Measurements from ENCODE around the gene ARL4C.
A peak's percentile ranks its signal among the peaks of the same experiment; 100 is the strongest.

The ARL4C gene, protein sequence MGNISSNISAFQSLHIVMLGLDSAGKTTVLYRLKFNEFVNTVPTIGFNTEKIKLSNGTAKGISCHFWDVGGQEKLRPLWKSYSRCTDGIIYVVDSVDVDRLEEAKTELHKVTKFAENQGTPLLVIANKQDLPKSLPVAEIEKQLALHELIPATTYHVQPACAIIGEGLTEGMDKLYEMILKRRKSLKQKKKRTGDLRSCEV

DNA sequence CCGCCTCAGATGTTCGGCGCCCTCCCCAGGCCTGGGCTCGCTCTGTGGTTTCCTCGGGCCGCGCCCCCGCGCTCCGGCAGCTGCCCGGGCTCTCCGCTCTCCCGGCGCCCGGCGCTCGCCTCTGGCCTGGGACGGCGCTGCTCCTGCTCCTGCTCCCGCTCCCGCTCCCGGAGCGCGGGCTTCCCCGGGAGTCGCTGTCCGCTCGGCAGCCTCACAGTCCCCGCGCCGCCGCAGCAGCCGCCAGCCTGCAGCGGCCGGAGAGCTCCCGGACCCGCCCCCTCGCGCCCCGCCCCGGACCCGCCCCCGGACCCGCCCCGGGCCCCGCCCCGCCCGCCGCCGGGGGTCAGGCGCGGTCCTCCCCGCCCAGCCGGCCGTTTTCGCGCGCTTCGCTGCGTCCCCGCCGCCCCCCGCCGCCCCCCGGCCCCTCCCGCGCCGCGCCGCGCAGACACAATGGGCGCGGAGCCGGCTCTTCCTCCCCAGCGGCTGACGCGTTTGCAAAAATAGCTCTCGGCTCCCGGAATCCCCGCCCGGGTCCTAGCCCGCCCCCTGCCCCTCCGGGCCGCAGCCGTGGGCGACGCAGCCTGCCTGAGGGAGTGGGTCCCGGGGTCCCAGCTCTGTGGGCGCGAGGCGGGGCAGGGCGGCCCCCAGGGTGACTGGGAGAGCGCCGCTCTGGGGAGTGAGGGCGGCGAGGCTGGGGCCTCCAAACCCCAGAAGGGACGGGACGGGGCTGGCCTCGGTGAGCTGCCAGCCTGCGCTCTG is at the start of gene ARL4C:
Gene ARL4C (minus strand): TSS at position 247 of the 759 bp plus-strand sequence. CDS start 495 bp downstream, outside the sequence.
- DNase-seq = no peak

DNA sequence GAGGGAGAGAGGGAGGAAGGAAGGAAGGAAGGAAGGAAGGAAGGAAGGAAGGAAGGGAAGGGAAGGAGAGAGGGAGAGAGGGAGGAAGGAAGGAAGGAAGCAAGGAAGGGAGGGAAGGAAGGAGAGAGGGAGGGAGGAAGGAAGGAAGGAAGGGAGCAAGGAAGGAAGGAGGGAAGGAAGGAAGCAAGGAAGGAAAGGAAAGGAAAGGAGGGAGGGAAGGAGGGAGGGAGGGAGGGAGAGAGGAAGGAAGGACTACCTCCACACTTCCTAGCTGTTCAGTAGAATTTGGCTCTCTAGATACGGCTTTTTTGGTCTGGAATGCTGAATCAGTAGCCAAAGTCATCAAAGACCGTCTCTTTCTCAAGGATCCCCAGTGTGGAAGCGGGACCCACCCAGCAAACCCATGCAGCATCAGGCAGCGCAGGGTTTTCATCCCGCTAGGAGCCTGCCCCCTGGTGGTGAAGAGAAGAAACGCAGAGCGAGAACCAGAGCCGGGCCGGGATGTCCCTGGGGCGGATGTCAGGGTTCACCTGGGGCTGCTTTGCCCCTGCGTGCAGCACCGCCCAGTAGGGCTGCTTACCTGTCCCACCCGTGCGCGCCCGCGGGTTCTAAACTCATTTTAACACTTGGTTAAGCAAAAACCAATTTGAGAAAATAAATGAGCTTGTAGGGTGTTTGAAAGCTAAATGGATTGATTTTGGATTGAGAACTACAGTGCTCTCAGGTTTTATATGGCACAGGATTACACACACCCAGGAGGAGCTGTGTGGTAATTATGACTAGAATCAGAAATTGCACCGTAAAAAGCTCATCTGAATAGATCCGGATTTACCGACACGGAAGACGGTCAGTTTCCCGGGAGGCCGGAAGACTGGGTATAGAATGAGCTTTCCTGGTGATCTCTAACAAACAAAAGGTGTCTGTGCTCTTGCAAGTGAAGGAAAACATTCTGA is 48.1 kb upstream of the ARL4C start:
- peak; percentile 23 for DNase-seq

DNA sequence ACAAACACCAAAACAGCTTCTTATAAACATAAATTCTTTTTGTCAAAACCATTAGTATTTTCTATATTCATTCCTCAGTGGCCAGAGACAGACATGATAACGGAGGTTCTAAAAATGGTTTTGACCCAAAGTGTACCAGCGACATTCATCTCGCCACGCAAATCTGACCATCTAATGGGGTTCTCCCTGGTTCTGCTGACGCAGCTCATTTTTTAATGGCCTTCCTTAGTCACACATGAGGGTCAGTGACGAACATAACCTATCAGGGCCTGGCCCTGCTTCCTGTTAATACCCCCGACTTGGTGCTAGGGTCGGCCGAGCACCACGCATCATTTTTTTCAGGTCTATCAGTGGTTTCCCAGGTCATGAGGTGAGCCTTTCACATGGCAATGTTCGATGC is 45.9 kb upstream of the ARL4C start:
- no peak for DNase-seq

DNA sequence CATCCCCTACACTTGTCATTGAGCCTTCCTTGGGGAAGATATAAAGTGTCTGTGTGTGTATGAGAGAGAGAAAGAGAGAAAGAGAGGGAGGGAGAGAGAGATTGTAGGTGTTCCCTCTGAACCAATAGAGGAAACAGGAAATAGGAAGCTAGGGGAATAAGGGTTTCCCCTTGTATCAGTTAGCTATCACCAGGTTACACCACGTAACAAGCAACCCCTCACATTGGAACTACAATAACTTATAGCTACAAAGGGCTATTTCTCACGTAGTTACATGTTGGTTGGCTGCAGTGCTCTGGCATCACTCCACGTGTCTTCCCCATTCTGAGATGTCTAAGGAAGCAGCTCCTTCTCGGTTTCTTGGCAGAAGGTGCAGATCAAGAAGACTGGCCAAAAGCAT is 41.0 kb upstream of the ARL4C start:
- DNase-seq = no peak

DNA sequence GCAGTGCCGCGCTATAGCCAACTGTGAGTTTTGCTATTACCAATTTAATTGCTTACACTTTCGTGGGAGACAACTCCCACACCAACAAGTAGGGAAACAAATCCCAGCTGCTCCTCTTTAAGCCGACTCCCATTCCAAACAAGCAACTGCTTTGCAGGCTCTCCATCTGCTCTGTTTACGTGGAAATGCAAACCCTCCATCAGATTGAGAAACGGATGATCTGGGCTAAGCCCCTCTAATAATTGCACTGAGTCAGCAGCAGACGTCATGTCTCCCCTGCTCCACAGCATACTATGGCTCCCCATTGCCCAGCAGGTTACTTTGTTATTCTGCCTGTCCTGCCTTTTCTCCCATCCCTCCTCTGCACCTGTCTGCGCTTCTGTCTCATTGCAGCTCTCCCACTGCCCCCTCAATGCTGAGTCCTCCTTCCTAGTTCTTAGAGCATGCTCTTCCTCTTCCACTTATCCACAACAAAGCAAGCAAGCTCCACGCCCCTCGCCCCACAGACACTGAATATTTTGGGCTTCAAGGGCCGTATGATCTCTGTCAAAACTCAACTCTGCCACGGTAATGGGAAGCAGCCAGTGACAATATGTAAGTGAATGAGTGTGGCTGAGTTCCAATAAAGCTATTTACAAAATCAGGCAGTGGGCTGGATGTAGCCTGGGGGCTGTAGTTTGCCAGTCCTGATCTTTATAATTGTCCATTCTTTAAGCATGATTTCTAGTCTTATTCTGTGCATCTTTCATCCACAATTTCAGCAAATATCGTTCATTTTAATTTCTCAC is 39.5 kb upstream of the ARL4C start:
- no peak for DNase-seq

DNA sequence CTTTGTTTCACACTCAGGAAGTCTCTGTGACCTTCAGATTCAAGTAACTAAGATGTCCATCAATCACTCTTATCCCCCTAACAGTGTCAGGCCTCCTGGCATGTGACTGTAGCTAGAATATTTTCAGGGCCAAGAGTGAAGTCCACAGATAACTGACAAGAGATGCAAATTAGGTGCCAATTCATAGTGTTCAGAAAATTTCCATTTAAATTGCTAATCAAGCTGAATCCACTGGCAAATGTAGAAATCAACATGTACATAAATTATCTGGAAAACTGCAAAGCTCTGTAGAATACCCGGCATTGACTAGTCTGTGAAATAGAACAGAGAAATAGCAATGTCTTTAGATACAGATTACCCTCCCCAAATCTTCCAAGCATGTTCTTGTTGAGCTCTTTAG is 38.6 kb upstream of the ARL4C start:
- DNase-seq = no peak

DNA sequence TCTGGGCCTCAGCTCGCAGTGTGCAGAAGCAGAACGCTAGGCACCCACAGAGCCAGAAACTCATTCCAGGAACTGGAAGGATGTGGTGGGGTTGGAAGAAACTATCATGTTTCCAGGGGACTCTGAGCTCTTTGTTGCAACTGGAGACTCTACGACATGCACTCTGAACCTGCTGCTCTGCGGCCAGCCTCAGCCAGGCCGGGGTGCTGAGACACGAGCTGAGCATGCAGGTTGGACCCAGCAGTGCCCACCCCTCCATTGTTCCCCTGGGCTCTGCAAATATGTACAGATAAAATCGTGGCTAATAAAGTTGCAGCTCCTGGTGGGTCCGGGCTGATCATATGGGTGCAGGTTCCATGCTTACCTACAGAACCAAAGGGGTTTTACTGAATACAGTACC is 37.6 kb upstream of the ARL4C start:
- DNase-seq = no peak

DNA sequence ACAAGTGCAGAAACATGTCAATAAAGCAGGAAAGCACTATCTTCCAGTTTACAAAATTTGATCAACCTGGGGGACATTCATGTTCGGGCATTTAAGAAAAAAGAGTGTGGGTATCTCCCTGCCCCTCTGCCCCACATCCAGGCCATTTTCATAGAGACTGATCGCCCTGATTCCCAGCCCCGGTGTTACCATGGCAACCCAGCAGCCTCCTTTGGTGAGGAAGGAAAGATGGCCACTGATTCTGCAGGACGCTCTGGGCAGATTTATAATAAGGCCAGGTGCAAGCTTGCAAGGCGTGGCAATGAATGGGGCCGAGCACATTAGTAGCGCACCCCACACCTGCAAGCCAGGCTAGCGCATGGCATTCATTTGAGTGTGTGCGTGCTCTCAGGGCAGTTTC is 36.7 kb upstream of the ARL4C start:
- DNase-seq = no peak

DNA sequence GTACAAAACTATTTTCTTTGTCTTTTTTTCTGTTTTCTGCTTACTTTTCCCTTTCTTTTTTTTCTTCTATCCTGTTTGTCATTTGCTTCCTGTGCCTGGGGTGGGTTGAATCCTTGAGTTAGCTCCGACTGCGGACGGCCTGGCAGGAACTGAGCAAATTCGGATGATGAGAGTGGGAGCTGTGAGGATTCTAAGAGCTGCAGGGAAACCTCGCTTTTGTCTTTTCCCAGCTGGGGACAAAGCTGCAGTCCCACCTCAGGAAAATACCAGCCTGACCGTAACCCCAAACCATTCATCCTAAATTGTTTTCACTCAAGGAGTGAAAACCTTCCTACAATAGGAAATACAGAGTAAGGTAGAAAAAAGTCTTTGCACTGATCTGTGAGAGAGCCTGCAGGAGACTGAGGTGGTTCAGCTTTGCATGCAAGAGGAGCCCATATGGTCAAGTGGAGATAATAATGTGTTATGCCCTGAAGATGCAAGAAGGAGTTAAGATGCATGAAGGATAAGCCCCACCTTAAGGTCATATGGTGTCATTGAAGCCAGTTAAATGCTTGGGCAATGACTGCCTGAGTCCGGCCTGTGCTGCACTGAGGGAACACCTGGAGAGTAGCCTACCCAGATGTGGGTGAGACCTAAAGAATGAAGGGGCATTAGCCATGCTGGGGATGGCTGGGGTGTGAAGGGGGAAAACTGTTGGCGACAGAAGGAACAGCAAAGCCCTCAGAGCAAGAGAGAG is 31.7 kb upstream of the ARL4C start:
- DNase-seq = no peak

DNA sequence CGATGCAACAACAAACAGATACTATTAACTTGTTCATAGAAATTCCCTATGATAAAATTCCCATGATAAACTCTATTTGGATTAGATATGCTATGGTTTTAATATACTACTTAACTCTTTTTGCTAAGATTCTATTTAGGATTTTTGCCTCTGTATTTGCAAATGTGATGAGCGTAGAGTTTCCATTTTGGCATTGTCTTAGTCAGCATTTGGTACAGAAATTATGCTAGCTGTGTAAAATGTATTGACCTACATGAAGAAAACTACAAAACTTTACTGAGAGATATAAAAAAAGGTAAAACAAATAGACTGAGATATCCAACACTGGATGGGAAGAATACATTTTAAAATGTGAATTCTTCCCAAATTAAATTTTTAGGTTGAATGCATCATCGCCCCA is 29.8 kb upstream of the ARL4C start:
- no peak for DNase-seq

DNA sequence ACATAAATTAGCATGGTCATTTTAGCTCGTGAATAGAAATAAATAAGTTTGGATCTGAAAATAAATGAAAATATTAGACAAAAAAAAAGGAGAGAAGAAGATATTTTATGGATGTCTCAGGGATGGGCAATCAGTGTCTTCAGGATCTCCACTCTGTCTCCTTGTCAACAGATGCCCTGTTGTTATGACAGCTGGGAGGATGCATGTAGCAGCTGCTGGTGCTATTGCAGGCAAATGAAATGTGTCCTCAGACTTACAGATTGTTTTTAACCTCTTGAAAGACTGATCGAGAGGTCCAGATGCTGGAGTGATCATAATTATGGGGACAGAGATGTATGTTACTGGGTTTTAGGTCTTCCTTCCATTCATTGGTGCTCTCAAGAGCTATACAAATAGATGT is 24.7 kb upstream of the ARL4C start:
- no peak for DNase-seq

DNA sequence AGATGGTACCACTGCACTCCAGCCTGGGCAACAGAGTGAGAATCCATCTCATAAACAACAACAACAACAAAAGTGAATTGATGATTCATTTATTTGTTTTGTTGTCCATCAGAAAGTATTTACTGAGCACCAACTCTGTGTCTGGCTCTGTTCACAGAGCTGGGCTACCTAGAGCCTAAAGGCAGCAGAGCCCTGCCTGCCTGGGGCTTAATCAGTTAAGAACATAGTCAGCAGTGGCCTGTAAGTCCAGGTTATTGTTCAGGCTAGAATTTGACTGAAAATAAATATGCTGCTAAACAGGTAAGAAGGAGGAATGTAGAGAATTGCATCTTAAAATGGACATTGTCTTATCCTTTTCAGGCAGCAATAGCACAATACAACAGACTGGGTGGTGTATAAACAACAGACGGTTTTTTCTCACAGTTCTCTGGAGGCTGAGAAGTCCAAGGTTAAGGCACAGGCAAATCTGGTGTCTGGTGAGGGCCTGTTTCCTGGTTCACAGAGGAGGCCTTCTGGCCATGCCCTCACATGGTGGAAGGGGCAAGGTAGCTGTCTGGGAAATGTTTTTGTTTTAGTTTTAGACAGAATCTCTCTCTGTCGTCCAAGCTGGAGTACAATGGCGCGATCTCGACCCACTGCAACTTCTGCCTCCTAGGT is 22.2 kb upstream of the ARL4C start:
- no peak for DNase-seq

DNA sequence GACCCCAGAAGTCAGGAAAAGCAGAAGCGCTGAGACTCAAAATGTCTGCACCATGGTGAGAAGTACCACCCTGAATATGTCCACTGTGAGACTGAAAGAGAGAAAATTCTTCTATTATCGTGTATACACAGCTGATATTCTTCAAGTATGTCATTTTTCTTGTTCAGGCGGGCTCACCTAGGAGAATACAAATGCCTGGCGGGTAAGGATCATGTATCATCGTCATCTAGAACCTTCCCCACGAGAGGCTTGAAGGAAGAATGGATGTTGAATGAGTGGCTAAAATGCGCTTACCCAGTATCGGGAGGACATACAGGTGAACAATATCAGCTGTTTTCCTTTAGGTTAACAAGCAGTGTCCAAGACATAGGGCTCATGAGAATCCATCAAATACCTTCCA is 21.1 kb upstream of the ARL4C start:
- DNase-seq = no peak

DNA sequence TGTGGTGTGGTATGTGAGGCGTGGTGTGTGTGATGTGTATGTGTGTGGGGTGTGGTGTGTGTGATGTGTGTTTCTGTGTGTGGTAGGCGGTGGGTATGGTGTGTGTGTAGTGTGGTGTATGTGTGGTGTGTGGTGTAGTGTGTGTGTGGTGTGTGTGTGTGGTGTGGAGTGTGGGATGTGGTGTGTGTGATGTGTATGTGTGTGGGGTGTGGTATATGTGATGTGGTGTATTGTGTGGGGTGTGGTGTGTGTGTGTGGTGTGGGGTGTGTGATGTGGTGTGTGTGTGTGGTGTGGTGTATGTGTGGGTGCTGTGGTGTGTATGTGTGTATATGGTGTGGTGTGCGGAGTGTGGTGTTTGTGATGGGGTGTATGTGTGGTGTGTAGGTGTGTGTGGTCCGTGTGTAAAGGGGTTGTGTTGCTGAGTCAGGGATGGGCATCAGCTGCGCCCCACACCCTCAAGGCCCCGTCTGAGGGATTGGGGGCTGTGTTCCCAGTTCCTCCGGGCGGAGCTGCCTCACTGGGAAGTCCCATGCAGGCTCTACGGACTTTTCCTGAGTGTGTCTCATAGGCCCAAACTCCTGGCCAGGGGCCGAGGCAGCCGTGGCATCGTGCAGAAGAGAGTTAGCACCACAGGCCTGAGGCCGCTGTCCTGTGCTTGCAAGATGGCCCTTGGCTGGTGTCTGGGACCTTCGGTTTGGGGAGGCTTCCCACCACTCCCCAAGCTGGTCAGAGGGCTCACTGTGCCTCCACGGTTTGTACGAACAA is 18.2 kb upstream of the ARL4C start:
- no peak for DNase-seq

DNA sequence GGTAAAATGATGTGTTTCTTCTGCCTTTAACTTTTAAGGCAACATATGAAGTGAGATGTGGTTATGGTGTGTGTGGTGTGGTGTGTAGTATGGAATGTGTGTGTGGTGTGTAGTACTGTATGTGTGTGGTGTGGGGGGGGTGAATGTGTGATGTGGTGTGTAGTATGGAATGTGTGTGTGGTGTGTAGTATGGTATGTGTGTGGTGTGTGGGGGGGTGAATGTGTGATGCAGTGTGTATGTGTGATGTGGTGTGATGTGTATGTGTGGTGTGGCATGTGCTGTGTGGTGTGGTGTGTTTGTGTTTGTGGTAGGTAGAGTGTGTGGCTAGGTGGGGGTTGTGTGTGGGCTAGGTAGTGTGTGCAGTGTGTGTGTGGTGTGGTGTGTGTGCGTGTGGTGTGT is 17.2 kb upstream of the ARL4C start:
- DNase-seq = no peak

DNA sequence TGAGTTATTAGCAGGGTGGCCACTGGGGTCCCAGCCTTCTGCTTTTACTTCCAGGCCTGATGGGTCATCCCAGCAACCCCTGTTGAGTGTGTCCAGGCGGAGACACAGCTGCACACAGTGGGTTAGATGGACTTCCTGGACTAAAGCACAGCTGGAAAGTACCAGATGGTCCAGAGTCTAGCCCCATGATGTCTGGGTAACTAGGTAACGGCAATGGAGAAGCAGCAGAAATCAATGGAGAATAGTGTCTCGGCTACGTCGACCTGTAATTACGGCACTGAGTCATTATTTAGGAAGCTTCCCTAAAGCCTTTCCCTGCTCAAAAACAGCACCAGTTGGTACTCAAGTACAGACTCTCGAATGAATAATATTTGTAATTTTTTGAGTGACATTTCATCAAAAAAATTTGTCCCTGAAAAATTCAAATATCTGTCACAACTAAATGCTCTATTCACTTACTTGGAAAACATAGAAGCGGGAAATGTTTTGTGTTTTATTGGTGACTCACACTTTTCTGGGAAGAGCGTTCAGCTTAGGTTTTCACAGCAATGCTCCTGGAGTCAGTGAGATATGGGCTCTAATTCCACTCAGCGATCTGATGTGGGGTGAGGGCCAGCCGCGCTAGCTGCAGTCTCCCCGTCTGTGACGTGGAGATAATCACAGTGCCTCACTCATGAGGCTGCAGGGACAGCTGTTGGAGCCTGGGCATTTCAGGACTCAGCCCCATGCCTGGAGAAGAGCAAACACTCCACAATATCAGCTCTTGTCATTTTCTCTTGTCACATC is 16.2 kb upstream of the ARL4C start:
- no peak for DNase-seq

DNA sequence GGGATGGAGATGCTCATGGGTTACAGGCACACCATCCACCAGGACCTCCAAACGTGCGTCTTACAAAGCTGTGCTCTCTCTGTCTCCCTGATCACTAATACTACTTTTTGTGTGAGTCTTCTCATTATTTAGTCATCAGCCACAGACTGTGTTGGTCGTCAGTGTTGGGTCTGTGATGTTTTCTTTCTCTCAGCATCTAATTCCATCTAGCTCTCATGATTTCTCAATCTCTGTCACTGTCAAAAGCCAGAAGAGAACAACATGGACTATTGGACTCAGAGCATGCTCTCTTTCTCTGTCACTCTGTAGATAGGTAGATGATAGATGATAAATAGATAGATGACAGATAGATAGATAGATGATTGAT is 6.0 kb upstream of the ARL4C start:
- no peak for DNase-seq

DNA sequence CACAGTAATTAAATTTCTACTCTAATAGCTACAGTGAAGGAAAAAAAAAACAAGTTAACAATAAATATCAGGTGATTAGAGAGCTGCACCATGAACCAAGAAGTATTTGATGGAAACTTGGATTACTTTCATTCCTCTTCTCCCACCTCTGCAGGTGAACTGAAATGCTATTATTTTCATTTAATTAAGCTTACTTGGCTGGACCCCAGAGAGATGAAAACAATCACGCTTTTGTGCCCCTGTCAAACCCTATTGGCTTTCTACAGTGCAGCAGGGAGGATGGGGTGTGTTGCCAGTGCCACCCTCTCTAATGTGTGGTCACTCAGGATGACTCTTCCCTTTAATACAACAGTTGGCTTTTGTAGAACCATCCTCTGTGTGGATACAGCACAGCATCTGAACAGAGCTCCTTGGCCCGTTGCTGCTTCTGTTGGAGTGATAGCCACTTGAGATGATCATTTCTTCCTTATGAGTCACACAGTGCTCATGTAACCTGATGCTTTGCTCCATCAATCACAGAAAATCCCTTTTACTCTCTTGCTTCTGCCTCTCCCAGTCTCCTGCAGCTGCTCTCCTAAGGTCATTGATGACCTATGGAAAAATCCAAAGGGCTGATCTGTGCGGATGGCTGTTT is 5.5 kb upstream of the ARL4C start:
- no peak for DNase-seq

DNA sequence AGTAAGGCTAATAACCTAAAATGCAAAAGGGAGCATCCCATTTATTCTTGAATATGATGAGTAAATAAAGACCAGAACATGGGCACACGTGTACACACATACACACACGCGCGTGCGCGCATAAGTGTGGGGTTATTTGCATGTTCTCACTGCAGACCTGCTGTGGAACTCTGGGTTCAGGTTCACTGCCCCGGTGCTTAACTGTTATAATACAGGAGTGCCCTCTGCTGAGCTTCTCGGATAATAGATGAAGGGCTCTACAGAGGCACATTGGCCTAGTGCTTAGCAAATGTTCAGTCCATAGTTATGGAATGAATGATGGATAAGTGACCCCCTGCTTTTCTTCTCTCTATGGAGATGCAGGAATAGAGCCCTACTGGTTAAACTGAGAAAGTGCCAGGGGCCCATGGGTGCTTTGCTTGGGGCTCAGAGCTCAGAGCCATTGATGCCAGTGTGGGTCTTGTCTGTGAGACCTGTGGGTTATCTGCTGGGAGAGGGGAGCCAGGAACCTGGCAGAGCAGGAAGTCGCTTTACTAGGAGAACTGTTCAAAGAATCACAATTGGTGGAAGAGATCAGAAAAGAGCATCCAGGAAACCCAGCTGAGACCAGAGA is 3.6 kb upstream of the ARL4C start:
- peak; percentile 56 for DNase-seq
